Prostate gland (tissue), 2 donors: Measurements from ENCODE around the gene LMBRD1.

Source experiments
- POLR2A ChIP-seq: fragments of 450-650 bp; IDR thresholded peaks from one replicate; pipeline ENCODE4 v1.6.1; 2016; ENCODE audit warnings: antibody characterized with exemption, mild to moderate bottlenecking
- POLR2AphosphoS5 ChIP-seq: sonication (generic); formaldehyde crosslinking; IDR thresholded peaks from one replicate; pipeline ENCODE4 v1.6.1; 2017; ENCODE audit warnings: antibody characterized with exemption
- TF ChIP-seq, protein P1 (sequence below), 4 experiments: fragments of 200-600 bp in 2 of 4; fragments of 450-650 bp in 2 of 4; sonication (generic) in 2 of 4; IDR thresholded peaks; 1 replicate in 3 of 4; 2 replicates in 1 of 4; pipeline ENCODE4 v1.5.1; 2016 to 2019; ENCODE audit warnings: antibody characterized with exemption in 4 of 4, mild to moderate bottlenecking in 2 of 4, moderate library complexity in 2 of 4

DNA sequence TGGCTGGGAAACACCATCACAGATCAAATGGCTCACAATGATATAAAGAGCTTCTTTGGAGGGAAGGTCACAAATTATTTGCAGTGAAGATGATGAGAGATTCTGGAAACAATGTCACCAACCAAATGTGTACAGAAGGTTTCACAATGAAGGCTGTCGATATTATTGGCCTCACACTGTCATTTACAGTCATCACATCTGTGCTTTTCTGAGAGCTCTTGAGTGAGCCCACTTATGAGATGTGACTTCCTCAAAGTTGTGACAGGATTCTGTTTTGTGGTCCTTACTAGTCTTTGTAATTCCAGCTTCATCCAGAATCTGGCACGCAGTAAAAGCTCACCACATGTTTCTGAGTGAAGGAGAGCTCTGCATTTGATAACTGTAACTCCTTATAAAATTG, 133.6 kb downstream of the LMBRD1 start:
- no peak for TF ChIP-seq POLR2A
- TF ChIP-seq, protein P1, sequence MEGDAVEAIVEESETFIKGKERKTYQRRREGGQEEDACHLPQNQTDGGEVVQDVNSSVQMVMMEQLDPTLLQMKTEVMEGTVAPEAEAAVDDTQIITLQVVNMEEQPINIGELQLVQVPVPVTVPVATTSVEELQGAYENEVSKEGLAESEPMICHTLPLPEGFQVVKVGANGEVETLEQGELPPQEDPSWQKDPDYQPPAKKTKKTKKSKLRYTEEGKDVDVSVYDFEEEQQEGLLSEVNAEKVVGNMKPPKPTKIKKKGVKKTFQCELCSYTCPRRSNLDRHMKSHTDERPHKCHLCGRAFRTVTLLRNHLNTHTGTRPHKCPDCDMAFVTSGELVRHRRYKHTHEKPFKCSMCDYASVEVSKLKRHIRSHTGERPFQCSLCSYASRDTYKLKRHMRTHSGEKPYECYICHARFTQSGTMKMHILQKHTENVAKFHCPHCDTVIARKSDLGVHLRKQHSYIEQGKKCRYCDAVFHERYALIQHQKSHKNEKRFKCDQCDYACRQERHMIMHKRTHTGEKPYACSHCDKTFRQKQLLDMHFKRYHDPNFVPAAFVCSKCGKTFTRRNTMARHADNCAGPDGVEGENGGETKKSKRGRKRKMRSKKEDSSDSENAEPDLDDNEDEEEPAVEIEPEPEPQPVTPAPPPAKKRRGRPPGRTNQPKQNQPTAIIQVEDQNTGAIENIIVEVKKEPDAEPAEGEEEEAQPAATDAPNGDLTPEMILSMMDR (IDR thresholded peaks at IDR 0.05), result no peak
- no peak for TF ChIP-seq POLR2AphosphoS5
